Right lobe of liver (tissue), 6 donors: ENCODE measurements around the gene ENTPD2. TPM values are rescaled to one million over a fixed set of nuclear protein-coding genes. Genes with fewer than 3 reads are reported as not detected.
A peak's percentile ranks its signal among the peaks of the same experiment; 100 is the strongest.

Experiments
- ATAC-seq, 4 donors: fragments of 200-7000 bp; cut with Tn5 transposase; one replicate each; pipeline ENCODE4 v1.9.1; 2020; ENCODE audit warnings: mild to moderate bottlenecking in 4 of 4, moderate library complexity in 4 of 4
- DNase-seq, 3 donors: peaks; one replicate each; pipeline ENCODE4 v3.0.0-alpha.2; 2020
- H3K27ac ChIP-seq, 3 donors: fragments of 200-600 bp; one replicate each; pipeline ENCODE4 v1.8.0; 2022
- H3K27me3 ChIP-seq, 2 donors: fragments of 200-600 bp; one replicate each; pipeline ENCODE4 v1.8.0; 2022
- H3K36me3 ChIP-seq, 4 donors: fragments of 200-600 bp; sonication (generic) in 1 of 4; one replicate each; pipeline versions ENCODE4 v1.5.1 to v1.8.0; 2017 to 2022; ENCODE audit warnings: control low read depth in 1 of 4
- H3K4me1 ChIP-seq, 4 donors: fragments of 200-600 bp; sonication (generic) in 1 of 4; one replicate each; pipeline versions ENCODE4 v1.5.1 to v1.8.0; 2017 to 2022; ENCODE audit warnings: control low read depth in 1 of 4
- H3K4me3 ChIP-seq, 3 donors: fragments of 200-600 bp; one replicate each; pipeline ENCODE4 v1.8.0; 2022
- H3K9me3 ChIP-seq, 4 donors: fragments of 200-600 bp; sonication (generic) in 1 of 4; one replicate each; pipeline versions ENCODE4 v1.5.1 to v1.8.0; 2017 to 2022; ENCODE audit warnings: control low read depth in 1 of 4
- POLR2A ChIP-seq: fragments of 450-650 bp; IDR thresholded peaks from one replicate; pipeline ENCODE4 v1.6.1; 2017; ENCODE audit warnings: antibody characterized with exemption, mild to moderate bottlenecking
- WGBS: methylation state at CpG from one replicate; pipeline ENCODE4 v1.1.6; 2018; ENCODE audit warnings: low coverage, low lambda C conversion rate; ENCODE audit not compliant: insufficient coverage; ENCODE audit errors: missing lambda C conversion rate; 5-methylcytosine and 5-hydroxymethylcytosine counted together
- intact Hi-C, 2 donors: fragments of 100-400 bp; cut with DNase I; formaldehyde crosslinking; loops; one replicate each; pipeline versions ENCODE4 v1.11.2 to v1.14.1; 2022
- total RNA-seq, 6 experiments: library from RNA; depleted of rRNA in 2 of 6; stranded (reverse); fragments of >200 nt in 2 of 6; fragmentation: NEBNext Ultra II Directional in 3 of 6; extraction: Animal tissue kit (Norgen Biotek cat#: 25700) in 3 of 6; gene quantifications; one replicate each; pipeline versions ENCODE4 v1.1.0 to v1.2.4, GENCODE V29; 2016 to 2023
- TF ChIP-seq, protein P1 (sequence below), 4 donors: fragments of 200-600 bp in 3 of 4; fragments of 450-650 bp in 1 of 4; IDR thresholded peaks; one replicate each; pipeline versions ENCODE4 v1.5.1 to v1.8.0; 2016 to 2022; ENCODE audit warnings: antibody characterized with exemption in 4 of 4, mild to moderate bottlenecking in 2 of 4
- donor health status: DM: no; HTN: yes; CAD: no.
- donor health status: DM: no; HTN: no; CAD: no.
- donor health status: DM: no; HTN: no; CAD: no.
- donor health status: DM: no; HTN: yes; CAD: no.
- donor health status: DM: no; HTN: yes; CAD: no.

The ENTPD2 gene
- total RNA-seq, 6 experiments from 2014 or later: 0.50 to 2.1 (median 0.80) TPM

DNA sequence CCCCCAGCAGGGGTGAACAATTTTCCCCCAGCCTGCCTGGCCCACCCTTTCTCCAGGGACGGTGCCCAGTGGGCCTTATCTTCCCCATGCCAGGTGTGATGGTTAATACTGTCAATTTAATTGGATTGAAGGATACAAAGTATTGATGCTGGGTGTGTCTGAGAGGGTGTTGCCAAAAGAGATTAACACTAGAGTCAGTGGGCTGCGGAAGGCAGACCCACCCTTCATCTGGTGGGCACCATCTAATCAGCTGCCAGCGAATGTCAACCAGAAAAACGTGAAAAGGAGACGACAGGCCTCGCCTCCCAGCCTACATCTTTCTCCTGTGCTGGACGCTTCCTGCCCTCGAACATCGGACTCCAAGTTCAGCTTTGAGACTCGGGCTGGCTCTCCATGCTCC lies 16.4 kb downstream of the ENTPD2 start:
- DNase-seq: no peak
- Histone ChIP-seq H3K27me3 (no peaks in the 10 kb centered on the region), H3K36me3 (no peaks in the 10 kb centered on the region), H3K4me3 (no peak overlapping the region), H3K4me1 (peaks cover 0 to 3% (median 0%) of the 10 kb centered on the region in 4 donors), H3K27ac (no peak overlapping the region), H3K9me3 (no peaks in the 10 kb centered on the region)
- intact Hi-C loops: loop anchor here (5.0 to 10.0 kb wide), 3 partner anchors 93 to 263 kb away; partner anchors contain the start of genes C8G (in 1 of the 2) and FBXW5 (in 1 of the 2)
- TF ChIP-seq, protein P1, sequence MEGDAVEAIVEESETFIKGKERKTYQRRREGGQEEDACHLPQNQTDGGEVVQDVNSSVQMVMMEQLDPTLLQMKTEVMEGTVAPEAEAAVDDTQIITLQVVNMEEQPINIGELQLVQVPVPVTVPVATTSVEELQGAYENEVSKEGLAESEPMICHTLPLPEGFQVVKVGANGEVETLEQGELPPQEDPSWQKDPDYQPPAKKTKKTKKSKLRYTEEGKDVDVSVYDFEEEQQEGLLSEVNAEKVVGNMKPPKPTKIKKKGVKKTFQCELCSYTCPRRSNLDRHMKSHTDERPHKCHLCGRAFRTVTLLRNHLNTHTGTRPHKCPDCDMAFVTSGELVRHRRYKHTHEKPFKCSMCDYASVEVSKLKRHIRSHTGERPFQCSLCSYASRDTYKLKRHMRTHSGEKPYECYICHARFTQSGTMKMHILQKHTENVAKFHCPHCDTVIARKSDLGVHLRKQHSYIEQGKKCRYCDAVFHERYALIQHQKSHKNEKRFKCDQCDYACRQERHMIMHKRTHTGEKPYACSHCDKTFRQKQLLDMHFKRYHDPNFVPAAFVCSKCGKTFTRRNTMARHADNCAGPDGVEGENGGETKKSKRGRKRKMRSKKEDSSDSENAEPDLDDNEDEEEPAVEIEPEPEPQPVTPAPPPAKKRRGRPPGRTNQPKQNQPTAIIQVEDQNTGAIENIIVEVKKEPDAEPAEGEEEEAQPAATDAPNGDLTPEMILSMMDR (IDR thresholded peaks at IDR 0.05): no peak
- TF ChIP-seq POLR2A: no peak
- WGBS: 77% methylated on average over 4 of the region's 10 CpGs
- no peak for ATAC-seq

DNA sequence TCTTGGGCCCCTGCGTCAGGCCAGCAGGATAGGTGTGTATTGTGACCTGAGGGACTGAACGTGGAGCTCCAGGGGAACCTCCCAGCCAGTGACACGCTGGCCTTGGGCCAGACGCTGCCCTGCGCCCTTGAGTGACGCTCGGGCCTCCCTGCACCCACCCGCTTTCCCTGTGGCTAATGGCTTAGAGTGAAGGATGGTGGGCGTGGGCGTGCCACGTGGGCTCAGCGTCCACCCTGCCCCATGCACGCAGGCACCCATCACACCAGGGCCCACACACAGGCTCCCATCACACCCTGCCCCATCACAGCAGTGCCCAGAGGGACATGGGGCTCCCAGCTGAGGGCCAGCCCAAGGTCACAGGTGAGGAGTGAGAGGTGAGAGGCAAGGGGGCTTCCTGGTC lies 16.8 kb downstream of the ENTPD2 start:
- no peak overlapping the region for H3K4me3 ChIP-seq
- no CpG with 5 or more reads among the region's 13 CpGs for WGBS
- H3K4me1 ChIP-seq: peaks cover 0 to 3% (median 0%) of the 10 kb centered on the region in 4 donors
- intact Hi-C loops: loop anchor here (5.0 to 10.0 kb wide), 3 partner anchors 92 to 262 kb away; partner anchors contain the start of genes C8G (in 1 of the 2) and FBXW5 (in 1 of the 2)
- ATAC-seq (no peak), DNase-seq (no peak)
- H3K36me3 ChIP-seq: no peaks in the 10 kb centered on the region
- no peak overlapping the region for H3K27ac ChIP-seq
- H3K9me3 ChIP-seq: no peaks in the 10 kb centered on the region
- no peaks in the 10 kb centered on the region for H3K27me3 ChIP-seq
- TF ChIP-seq POLR2A: no peak
- TF ChIP-seq, protein P1 (IDR thresholded peaks at IDR 0.05): no peak

DNA sequence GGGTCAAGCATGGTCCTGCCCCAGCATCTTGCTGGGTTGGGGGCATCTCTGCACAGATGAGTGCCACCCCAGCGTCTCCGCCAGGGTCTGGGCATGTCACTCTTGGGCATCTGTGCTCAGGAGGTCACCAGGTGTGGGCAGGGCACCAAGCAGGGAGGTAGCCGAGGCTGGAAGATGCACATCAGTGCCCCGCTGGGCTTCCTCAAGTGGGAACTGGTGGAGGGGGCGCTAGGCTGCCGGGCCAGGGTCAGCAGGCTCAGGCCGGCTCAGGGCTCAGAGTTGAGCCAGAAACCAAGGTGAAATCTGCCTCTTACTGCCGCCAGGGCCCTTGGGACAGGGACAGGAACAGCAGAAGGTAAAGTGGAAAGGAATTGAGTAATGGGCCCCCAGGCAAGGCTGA lies 17.9 kb downstream of the ENTPD2 start:
- Histone ChIP-seq H3K9me3 (no peaks in the 10 kb centered on the region), H3K4me3 (no peak overlapping the region), H3K36me3 (no peaks in the 10 kb centered on the region), H3K27ac (no peak overlapping the region), H3K27me3 (no peaks in the 10 kb centered on the region), H3K4me1 (peaks cover 0 to 3% (median 0%) of the 10 kb centered on the region in 4 donors)
- DNase-seq (no peak), ATAC-seq (no peak)
- no peak for TF ChIP-seq POLR2A
- TF ChIP-seq, protein P1 (IDR thresholded peaks at IDR 0.05): no peak
- 46% methylated on average over 2 of the region's 8 CpGs for WGBS
- intact Hi-C loops: loop anchor here (5.0 to 10.0 kb wide), 3 partner anchors 91 to 261 kb away; partner anchors contain the start of genes C8G (in 1 of the 2) and FBXW5 (in 1 of the 2)

DNA sequence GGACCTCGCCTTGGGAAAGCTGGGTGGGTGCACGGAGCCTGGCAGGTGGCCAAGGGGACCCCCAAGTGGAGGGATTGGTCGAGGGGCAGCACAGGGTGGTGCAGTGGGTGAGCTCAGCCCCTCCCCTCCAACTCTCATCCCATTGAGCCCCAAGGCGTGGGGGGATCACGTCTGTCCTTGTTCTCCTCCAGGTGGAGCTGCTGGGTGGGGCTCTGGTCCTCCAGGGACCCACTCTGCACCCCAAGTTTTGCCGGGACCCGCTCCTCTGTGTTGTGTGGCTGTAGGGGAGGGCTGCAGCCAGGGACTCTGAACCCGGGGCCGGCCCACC lies 18.4 kb downstream of the ENTPD2 start:
- no peak for DNase-seq
- Histone ChIP-seq H3K27me3 (no peaks in the 10 kb centered on the region), H3K4me1 (peaks cover 0 to 3% (median 0%) of the 10 kb centered on the region in 4 donors), H3K36me3 (no peaks in the 10 kb centered on the region), H3K27ac (no peak overlapping the region), H3K4me3 (no peak overlapping the region), H3K9me3 (no peaks in the 10 kb centered on the region)
- WGBS: no CpG with 5 or more reads among the region's 9 CpGs
- peak in 1 of 4 donors; percentile 2 for ATAC-seq
- TF ChIP-seq, protein P1 (IDR thresholded peaks at IDR 0.05): peak in 1 of 4 donors; percentile 15
- no peak for TF ChIP-seq POLR2A
- intact Hi-C loops: loop anchor here (5.0 to 10.0 kb wide), 3 partner anchors 91 to 261 kb away; partner anchors contain the start of genes C8G (in 1 of the 2) and FBXW5 (in 1 of the 2)
